Smooth muscle cell (in vitro differentiated cells): ENCODE results near the gene IQGAP1. TPM values are rescaled to one million over a fixed set of nuclear protein-coding genes. Genes with fewer than 3 reads are reported as not detected.
A peak's percentile ranks its signal among the peaks of the same experiment; 100 is the strongest.
"Not testable (repeated sequence)": the region's sequence is repeated elsewhere in the genome, so short reads cannot be mapped to it uniquely, and the experiment has no call there.

Source experiments
- DNase-seq: peaks from one replicate; lab custom pipeline; 2025; ENCODE audit not compliant: unreplicated experiment; lab: John Stamatoyannopoulos, UW
- H2AFZ ChIP-seq: fragments of 200-600 bp; sonication (generic); 2 replicates; pipeline ENCODE4 v1.6.0; 2016; ENCODE audit warnings: antibody characterized with exemption, low read depth, mild to moderate bottlenecking
- H3F3A ChIP-seq: fragments of 200-600 bp; sonication (generic); 2 replicates; pipeline ENCODE4 v1.6.0; 2017; ENCODE audit warnings: antibody characterized with exemption, low read depth
- H3K27ac ChIP-seq: fragments of 200-600 bp; sonication (generic); 2 replicates; pipeline ENCODE4 v1.5.1; 2016; ENCODE audit warnings: low read depth, mild to moderate bottlenecking
- H3K27me3 ChIP-seq: fragments of 200-600 bp; sonication (generic); 2 replicates; pipeline ENCODE4 v1.6.1; 2016; ENCODE audit warnings: low read depth, mild to moderate bottlenecking
- H3K36me3 ChIP-seq: fragments of 200-600 bp; sonication (generic); 2 replicates; pipeline ENCODE4 v1.5.1; 2016; ENCODE audit warnings: low read depth
- H3K4me1 ChIP-seq: fragments of 200-600 bp; sonication (generic); 2 replicates; pipeline ENCODE4 v1.5.1; 2016; ENCODE audit warnings: low read depth
- H3K4me2 ChIP-seq: fragments of 200-600 bp; sonication (generic); 2 replicates; pipeline ENCODE4 v1.6.0; 2016; ENCODE audit warnings: mild to moderate bottlenecking
- H3K4me3 ChIP-seq: fragments of 200-600 bp; sonication (generic); 2 replicates; pipeline ENCODE4 v1.5.1; 2016; ENCODE audit warnings: mild to moderate bottlenecking
- H3K79me2 ChIP-seq: fragments of 200-600 bp; sonication (generic); 2 replicates; pipeline ENCODE4 v1.6.0; 2016; ENCODE audit warnings: low read depth, mild to moderate bottlenecking
- H3K9ac ChIP-seq: fragments of 200-600 bp; sonication (generic); 2 replicates; pipeline ENCODE4 v1.6.0; 2016; ENCODE audit warnings: low read depth
- H3K9me3 ChIP-seq: fragments of 200-600 bp; sonication (generic); replicated peaks from 2 replicates; pipeline ENCODE4 v1.5.1; 2016; ENCODE audit warnings: low read depth
- H4K20me1 ChIP-seq: fragments of 200-600 bp; sonication (generic); 2 replicates; pipeline ENCODE4 v1.6.0; 2016; ENCODE audit warnings: low read depth
- CTCF ChIP-seq: fragments of 200-600 bp; sonication (generic); IDR thresholded peaks from 2 replicates; pipeline ENCODE4 v1.5.1; 2017; ENCODE audit warnings: borderline replicate concordance, mild to moderate bottlenecking, antibody characterized with exemption; ENCODE audit not compliant: insufficient read depth, poor library complexity, severe bottlenecking
- WGBS: methylation state at CpG from one replicate; pipeline ENCODE4 v1.1.7; 2016; ENCODE audit warnings: low lambda C conversion rate; 5-methylcytosine and 5-hydroxymethylcytosine counted together
- polyA plus RNA-seq: library from polyadenylated mRNA; unstranded; fragments of >200 nt; fragmentation: Nextera tagmentation; extraction: Ambion mirVana; gene quantifications from 2 replicates; pipeline ENCODE4 v1.2.1, GENCODE V29; 2016
- total RNA-seq: library from RNA; depleted of rRNA; stranded (reverse); fragments of >200 nt; gene quantifications from 2 replicates; pipeline ENCODE4 v1.2.3, GENCODE V29; 2014

Gene IQGAP1
- total and polyA plus RNA-seq, 2 experiments from 2014 or later: 59.3 to 185 TPM

- peaks cover 24% of the 10 kb centered on the region for H3F3A ChIP-seq
- WGBS: 19% methylated on average over 9 of the region's 9 CpGs
- peaks cover 51% of the 10 kb centered on the region for H3K4me1 ChIP-seq
- peak overlapping the region; percentile 92 for H3K9ac ChIP-seq
- H3K9me3 ChIP-seq: no peaks in the 10 kb centered on the region
- H4K20me1 ChIP-seq: peaks cover 22% of the 10 kb centered on the region
- H2AFZ ChIP-seq: no peak overlapping the region
- TF ChIP-seq CTCF: no peak
- DNase-seq: no peak
- no peaks in the 10 kb centered on the region for H3K27me3 ChIP-seq
- H3K4me2 ChIP-seq: peak overlapping the region; percentile 87
- H3K79me2 ChIP-seq: peaks cover 69% of the 10 kb centered on the region
- H3K27ac ChIP-seq: peak overlapping the region; percentile 99
- no peaks in the 10 kb centered on the region for H3K36me3 ChIP-seq
- peak overlapping the region; percentile 35 for H3K4me3 ChIP-seq
Observed at GRCh38 chr15:90414408-90415028, 26.5 kb downstream of the IQGAP1 start.

DNA sequence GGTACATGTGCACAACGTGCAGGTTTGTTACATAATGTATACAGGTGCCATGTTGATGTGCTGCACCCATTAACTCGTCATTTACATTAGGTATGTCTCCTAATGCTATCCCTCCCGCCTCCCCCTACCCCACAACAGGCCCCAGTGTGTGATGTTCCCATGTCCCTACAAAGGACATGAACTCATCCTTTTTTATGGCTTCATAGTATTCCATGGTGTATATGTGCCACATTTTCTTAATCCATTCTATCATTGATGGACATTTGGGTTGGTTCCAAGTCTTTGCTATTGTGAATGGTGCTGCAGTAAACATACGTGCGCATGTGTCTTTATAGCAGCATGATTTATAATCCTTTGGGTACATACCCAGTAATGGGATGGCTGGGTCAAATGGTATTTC is 28.0 kb downstream of the IQGAP1 start:
- peak overlapping the region; percentile 99 for H3K27ac ChIP-seq
- peaks cover 22% of the 10 kb centered on the region for H3F3A ChIP-seq
- H3K9me3 ChIP-seq, H2AFZ ChIP-seq, H3K9ac ChIP-seq, DNase-seq, H3K4me3 ChIP-seq, H3K27me3 ChIP-seq, H3K36me3 ChIP-seq, H3K4me2 ChIP-seq: not testable (repeated sequence)
- H3K79me2 ChIP-seq: peaks cover 66% of the 10 kb centered on the region
- H4K20me1 ChIP-seq: peaks cover 36% of the 10 kb centered on the region
- H3K4me1 ChIP-seq: peaks cover 61% of the 10 kb centered on the region
- WGBS: 96% methylated on average over 5 of the region's 5 CpGs

GRCh38 chr15:90418627-90419026 is 30.6 kb downstream of the IQGAP1 start:
- Histone ChIP-seq H3K27ac (peak overlapping the region; percentile 90), H3K4me2 (peak overlapping the region; percentile 65), H3F3A (peaks cover 11% of the 10 kb centered on the region), H3K9me3 (no peaks in the 10 kb centered on the region), H2AFZ (no peak overlapping the region), H3K36me3 (no peaks in the 10 kb centered on the region), H3K9ac (no peak overlapping the region), H3K79me2 (peaks cover 81% of the 10 kb centered on the region), H3K4me1 (peaks cover 40% of the 10 kb centered on the region), H3K4me3 (no peak overlapping the region), H3K27me3 (no peaks in the 10 kb centered on the region), H4K20me1 (peaks cover 53% of the 10 kb centered on the region)
- DNase-seq: no peak
- TF ChIP-seq CTCF: no peak
- 79% methylated on average over 4 of the region's 4 CpGs for WGBS

DNA sequence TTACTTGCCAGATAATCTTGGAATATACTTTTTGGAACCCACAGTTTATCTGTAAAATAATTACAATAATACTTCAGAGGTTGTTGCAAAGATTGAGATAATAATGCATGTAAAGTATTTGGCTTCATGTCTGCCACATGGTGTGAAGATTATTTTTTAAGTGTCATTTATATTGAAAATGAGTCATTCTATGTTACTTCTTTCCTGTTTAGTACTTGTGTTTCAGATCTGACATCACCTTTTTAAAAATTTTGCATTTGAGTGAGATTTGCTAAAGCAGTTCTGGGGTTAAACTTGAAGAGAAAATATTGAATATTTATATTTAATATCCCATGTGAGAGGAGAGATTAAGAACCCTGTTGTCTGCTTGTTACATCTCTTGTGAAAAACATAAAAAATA is 31.2 kb downstream of the IQGAP1 start:
- H3K9ac ChIP-seq: peak overlapping the region; percentile 59
- peaks cover 34% of the 10 kb centered on the region for H3K4me1 ChIP-seq
- no peaks in the 10 kb centered on the region for H3K9me3 ChIP-seq
- H3F3A ChIP-seq: peaks cover 8% of the 10 kb centered on the region
- no peak for TF ChIP-seq CTCF
- H3K4me2 ChIP-seq: peak overlapping the region; percentile 65
- H3K4me3 ChIP-seq: no peak overlapping the region
- H4K20me1 ChIP-seq: peaks cover 57% of the 10 kb centered on the region
- H3K36me3 ChIP-seq: no peaks in the 10 kb centered on the region
- peaks cover 87% of the 10 kb centered on the region for H3K79me2 ChIP-seq
- H3K27ac ChIP-seq: peak overlapping the region; percentile 90
- H3K27me3 ChIP-seq: no peaks in the 10 kb centered on the region
- no peak for DNase-seq
- H2AFZ ChIP-seq: no peak overlapping the region
